OCI-LY1 (cell line): ENCODE measurements around the gene PIK3C2G.

Source experiments
- H2AFZ ChIP-seq: fragments of 200-600 bp; sonication (generic), shearing (Covaris generic); 2 replicates; pipeline ENCODE4 v1.6.0; 2014; ENCODE audit warnings: antibody characterized with exemption, mild to moderate bottlenecking, low read length
- H3F3A ChIP-seq: fragments of 200-600 bp; sonication (generic), shearing (Covaris generic); 2 replicates; pipeline ENCODE4 v1.6.0; 2014; ENCODE audit warnings: mild to moderate bottlenecking, antibody characterized with exemption, low read length, moderate library complexity; ENCODE audit not compliant: insufficient read depth
- H3K27ac ChIP-seq: fragments of 200-600 bp; sonication (generic); 2 replicates; pipeline ENCODE4 v1.5.1; 2014; ENCODE audit warnings: low read length, mixed run types, mild to moderate bottlenecking, low read depth; ENCODE audit not compliant: poor library complexity, severe bottlenecking
- H3K27me3 ChIP-seq: fragments of 200-600 bp; sonication (generic); 2 replicates; pipeline ENCODE4 v1.6.0; 2014; ENCODE audit warnings: antibody characterized with exemption, mild to moderate bottlenecking, low read length, moderate library complexity; ENCODE audit not compliant: insufficient read depth
- H3K36me3 ChIP-seq: fragments of 200-600 bp; sonication (generic); 2 replicates; pipeline ENCODE4 v1.6.1; 2014; ENCODE audit warnings: mild to moderate bottlenecking, antibody characterized with exemption, low read length, moderate library complexity, mixed read lengths; ENCODE audit not compliant: insufficient read depth
- H3K4me1 ChIP-seq: fragments of 200-600 bp; sonication (generic); 2 replicates; pipeline ENCODE4 v1.5.1; 2014; ENCODE audit warnings: mild to moderate bottlenecking, low read length, moderate library complexity; ENCODE audit not compliant: insufficient read depth, severe bottlenecking
- H3K4me2 ChIP-seq: fragments of 200-600 bp; sonication (generic), shearing (Covaris generic); 2 replicates; pipeline ENCODE4 v1.6.1; 2014; ENCODE audit warnings: low read length
- H3K4me3 ChIP-seq: fragments of 200-600 bp; sonication (generic); 2 replicates; pipeline ENCODE4 v1.5.1; 2014; ENCODE audit warnings: low read length, low read depth, mild to moderate bottlenecking, mixed read lengths; ENCODE audit not compliant: poor library complexity, severe bottlenecking
- H3K79me2 ChIP-seq: fragments of 200-600 bp; shearing (Covaris generic); 2 replicates; pipeline ENCODE4 v1.6.1; 2016; ENCODE audit warnings: mixed run types, low read length, mixed read lengths; ENCODE audit not compliant: insufficient read depth
- H3K9ac ChIP-seq: fragments of 200-600 bp; sonication (generic), shearing (Covaris generic); 2 replicates; pipeline ENCODE4 v1.6.1; 2014; ENCODE audit warnings: mild to moderate bottlenecking, low read length, mixed read lengths
- H3K9me2 ChIP-seq: fragments of 200-600 bp; sonication (generic), shearing (Covaris generic); 2 replicates; pipeline ENCODE4 v1.6.1; 2014; ENCODE audit warnings: low read depth, mild to moderate bottlenecking, low read length, mixed read lengths
- H3K9me3 ChIP-seq: fragments of 200-600 bp; shearing (Covaris generic); 2 replicates; pipeline ENCODE4 v1.6.1; 2014; ENCODE audit warnings: low read length, mixed read lengths
- H4K20me1 ChIP-seq: fragments of 200-600 bp; sonication (generic), shearing (Covaris generic); 2 replicates; pipeline ENCODE4 v1.6.0; 2016; ENCODE audit warnings: mild to moderate bottlenecking, low read length; ENCODE audit not compliant: insufficient read depth
- EZH2 ChIP-seq: fragments of 200-600 bp; sonication (generic), shearing (Covaris generic); IDR thresholded peaks from 2 replicates; pipeline ENCODE4 v1.8.0; 2017; ENCODE audit warnings: borderline replicate concordance, mixed run types, mild to moderate bottlenecking, antibody characterized with exemption, low read length, moderate library complexity, mixed read lengths
- TF ChIP-seq, protein P1 (sequence below): fragments of 200-600 bp; sonication (generic), shearing (Covaris generic); IDR thresholded peaks from 2 replicates; pipeline ENCODE4 v1.5.1; 2017; ENCODE audit warnings: mild to moderate bottlenecking, antibody characterized with exemption, low read length, moderate library complexity, mixed read lengths

Gene PIK3C2G

GRCh38 chr12:18394742-18395141 lies 133.4 kb downstream of the PIK3C2G start:
- Histone ChIP-seq H3K27me3 (no peaks in the 10 kb centered on the region), H3K79me2 (no peaks in the 10 kb centered on the region), H3K9me3 (no peaks in the 10 kb centered on the region), H3K9me2 (no peaks in the 10 kb centered on the region), H3K27ac (no peak overlapping the region), H3K4me1 (no peaks in the 10 kb centered on the region), H3K4me3 (no peak overlapping the region), H3F3A (no peaks in the 10 kb centered on the region), H2AFZ (no peak overlapping the region), H4K20me1 (no peaks in the 10 kb centered on the region), H3K9ac (no peak overlapping the region), H3K4me2 (no peak overlapping the region), H3K36me3 (no peaks in the 10 kb centered on the region)
- no peak for TF ChIP-seq EZH2
- TF ChIP-seq, protein P1, sequence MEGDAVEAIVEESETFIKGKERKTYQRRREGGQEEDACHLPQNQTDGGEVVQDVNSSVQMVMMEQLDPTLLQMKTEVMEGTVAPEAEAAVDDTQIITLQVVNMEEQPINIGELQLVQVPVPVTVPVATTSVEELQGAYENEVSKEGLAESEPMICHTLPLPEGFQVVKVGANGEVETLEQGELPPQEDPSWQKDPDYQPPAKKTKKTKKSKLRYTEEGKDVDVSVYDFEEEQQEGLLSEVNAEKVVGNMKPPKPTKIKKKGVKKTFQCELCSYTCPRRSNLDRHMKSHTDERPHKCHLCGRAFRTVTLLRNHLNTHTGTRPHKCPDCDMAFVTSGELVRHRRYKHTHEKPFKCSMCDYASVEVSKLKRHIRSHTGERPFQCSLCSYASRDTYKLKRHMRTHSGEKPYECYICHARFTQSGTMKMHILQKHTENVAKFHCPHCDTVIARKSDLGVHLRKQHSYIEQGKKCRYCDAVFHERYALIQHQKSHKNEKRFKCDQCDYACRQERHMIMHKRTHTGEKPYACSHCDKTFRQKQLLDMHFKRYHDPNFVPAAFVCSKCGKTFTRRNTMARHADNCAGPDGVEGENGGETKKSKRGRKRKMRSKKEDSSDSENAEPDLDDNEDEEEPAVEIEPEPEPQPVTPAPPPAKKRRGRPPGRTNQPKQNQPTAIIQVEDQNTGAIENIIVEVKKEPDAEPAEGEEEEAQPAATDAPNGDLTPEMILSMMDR = no peak

- H3K9me2 ChIP-seq = no peaks in the 10 kb centered on the region
- TF ChIP-seq, protein P1 = no peak
- no peak for TF ChIP-seq EZH2
- no peaks in the 10 kb centered on the region for H3K4me1 ChIP-seq
- no peak overlapping the region for H3K9ac ChIP-seq
- no peak overlapping the region for H2AFZ ChIP-seq
- no peaks in the 10 kb centered on the region for H3K27me3 ChIP-seq
- H3K9me3 ChIP-seq = no peaks in the 10 kb centered on the region
- H3F3A ChIP-seq = no peaks in the 10 kb centered on the region
- H3K79me2 ChIP-seq = no peaks in the 10 kb centered on the region
- H3K4me2 ChIP-seq = no peak overlapping the region
- no peaks in the 10 kb centered on the region for H3K36me3 ChIP-seq
- H4K20me1 ChIP-seq = no peaks in the 10 kb centered on the region
- H3K4me3 ChIP-seq = no peak overlapping the region
- H3K27ac ChIP-seq = no peak overlapping the region
Observed at GRCh38 chr12:18400186-18400585, 138.9 kb downstream of the PIK3C2G start.

- Histone ChIP-seq H3K4me1 (no peaks in the 10 kb centered on the region), H2AFZ (no peak overlapping the region), H3K27me3 (no peaks in the 10 kb centered on the region), H4K20me1 (no peaks in the 10 kb centered on the region), H3K4me2 (no peak overlapping the region), H3K79me2 (no peaks in the 10 kb centered on the region), H3K9me2 (no peaks in the 10 kb centered on the region), H3K4me3 (no peak overlapping the region), H3K27ac (no peak overlapping the region), H3F3A (no peaks in the 10 kb centered on the region), H3K9me3 (no peaks in the 10 kb centered on the region), H3K9ac (no peak overlapping the region), H3K36me3 (no peaks in the 10 kb centered on the region)
- TF ChIP-seq, protein P1 = no peak
- no peak for TF ChIP-seq EZH2
Observed at GRCh38 chr12:18402872-18403611, 141.7 kb downstream of the PIK3C2G start.
